HG03378 (cell line): ENCODE results near the gene RPL7A.
"Not testable (repeated sequence)": the region's sequence is repeated elsewhere in the genome, so short reads cannot be mapped to it uniquely, and the experiment has no call there.

Experiments used
- ATAC-seq: cut with Tn5 transposase; IDR thresholded peaks from one replicate; pipeline ENCODE4 v1.9.1; 2021; ENCODE audit warnings: mild to moderate bottlenecking, moderate library complexity; ENCODE audit not compliant: unreplicated experiment

The RPL7A gene

DNA sequence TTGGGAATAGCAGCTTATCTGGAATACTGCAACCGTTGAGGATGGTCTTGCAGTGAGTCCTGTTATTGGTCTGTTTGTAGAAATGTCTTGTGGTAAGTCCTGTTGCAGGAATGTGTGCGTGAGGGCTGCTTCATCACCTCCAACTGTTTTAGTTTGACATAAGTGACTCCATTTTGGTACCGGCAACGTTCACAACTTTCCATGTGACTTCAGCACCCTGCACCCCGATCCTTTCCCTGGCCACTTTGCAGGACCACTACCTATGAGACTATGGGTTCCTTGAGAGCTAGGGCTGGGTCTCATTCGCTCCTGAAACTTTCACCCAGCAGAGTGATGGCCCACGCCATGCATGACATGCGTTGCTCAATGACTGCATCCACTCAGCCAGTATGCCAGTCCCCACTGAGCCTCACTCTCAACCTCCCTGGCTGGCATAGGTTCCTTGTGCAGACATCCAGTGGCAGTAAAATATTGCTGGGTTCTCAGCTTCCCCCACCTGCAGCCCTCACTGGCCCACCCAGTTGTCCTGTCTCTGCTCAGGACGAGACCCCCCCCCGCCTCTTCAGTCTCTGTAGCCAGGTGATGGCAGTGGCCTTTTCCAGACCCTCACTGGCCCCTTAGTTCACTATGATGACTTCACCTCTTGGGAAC is 20.1 kb upstream of the RPL7A start:
- ATAC-seq, result no peak

DNA sequence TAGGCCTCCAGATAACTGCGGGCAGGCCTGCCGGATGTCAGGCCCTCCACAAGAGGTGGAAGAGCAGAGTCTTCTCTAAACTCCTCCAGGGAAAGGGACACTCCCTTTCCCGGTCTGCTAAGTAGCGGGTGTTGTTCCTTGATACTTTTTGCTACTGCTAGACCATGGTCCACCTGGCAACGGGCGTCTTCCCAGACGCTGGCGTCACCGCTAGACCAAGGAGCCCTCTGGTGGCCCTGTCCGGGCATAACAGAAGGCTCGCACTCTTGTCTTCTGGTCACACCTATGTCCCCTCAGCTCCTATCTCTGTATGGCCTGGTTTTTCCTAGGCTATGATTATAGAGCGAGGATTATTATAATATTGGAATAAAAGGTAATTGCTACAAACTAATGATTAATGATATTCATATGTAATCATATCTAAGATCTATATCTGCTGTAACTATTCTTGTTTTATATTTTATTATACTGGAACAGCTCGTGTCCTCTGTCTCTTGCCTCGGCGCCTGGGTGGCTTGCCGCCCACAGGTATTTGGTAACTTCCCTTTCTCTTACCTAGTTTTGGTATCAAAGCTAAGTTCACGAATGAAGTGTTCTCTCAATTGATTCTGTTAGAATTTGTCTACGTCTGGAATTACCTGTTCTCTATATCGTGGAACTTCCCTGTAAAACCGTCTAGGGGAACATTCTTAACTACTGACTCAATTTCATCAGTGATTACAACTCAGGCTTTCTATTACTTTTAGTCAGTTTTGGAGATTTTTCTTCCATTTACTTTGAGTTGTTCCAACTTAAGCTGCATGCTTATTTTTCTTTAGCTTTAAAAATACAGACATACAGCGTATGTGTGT is 18.5 kb upstream of the RPL7A start:
- ATAC-seq, result not testable (repeated sequence)

DNA sequence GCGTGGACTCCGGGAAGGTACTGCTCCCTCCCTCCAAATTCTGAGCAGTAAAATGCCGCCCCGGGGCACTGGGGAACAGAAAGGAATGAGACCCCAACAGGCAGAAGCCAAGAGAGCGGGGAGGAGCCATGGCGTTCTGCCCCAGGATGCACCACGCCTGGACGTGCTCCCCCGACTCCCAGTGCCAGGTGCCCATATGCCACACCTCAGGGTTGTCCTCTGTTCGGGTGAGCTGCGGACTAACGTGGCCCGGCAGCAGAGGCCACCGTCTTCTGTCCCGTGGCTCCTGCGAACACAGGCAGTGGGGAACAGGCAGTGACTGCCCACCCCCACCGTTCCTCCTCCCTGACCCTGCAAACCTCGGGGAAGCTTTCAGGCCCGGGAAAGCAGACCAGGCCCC is 16.8 kb upstream of the RPL7A start:
- ATAC-seq, result no peak

DNA sequence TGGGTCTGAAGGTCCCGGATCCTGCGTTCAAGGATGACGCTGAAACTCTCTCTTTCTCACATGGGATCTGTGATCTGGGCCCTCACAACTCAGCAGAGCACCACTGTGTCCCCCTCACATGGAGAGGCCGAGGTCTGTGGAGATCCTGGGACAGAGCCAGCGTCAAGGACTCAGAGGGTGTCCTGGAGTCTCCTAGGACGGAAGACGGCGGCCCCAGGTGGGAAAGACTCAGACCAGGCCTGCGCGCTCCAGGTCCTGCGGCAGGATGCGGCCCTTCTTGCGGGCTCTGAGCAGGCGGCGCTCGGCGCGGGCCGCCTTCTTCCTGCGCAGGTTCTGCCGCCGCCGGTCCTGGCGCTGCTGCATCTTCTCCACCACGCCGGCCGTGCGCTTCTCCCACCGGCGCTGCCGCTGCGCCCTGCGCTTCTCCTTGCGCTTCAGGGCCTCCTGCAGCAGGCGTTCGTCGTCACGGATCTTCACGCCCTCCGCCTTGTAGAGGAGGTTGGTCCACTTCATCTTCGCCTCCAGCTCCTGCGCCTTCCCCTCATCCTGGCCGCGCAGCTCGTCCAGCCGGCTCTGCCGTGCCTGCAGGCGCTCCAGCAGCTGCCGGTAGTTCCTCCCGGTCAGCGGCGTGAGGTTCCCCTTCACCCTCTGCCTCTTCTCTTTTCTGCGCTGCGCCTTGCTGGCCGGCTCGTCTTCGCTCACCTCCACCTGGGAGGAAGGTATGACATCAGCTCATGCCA is 16.2 kb upstream of the RPL7A start:
- no peak for ATAC-seq

DNA sequence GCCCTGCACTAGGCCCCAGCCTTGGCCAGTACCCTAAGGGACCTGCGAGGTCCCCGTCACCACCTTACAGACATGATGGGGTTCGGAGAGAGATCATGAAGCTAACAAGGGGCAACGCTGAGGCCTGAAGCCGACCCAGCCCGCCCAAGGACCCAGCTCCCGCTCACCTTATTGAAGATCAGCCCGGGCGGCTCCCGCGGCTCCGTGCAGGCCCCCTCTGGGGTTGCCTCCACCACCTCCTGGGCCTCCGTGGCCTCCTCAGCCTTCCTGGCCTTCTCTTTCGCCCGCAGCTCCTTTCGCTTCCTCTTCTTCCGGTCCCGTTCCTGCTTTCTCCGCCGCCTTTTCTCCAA is 15.7 kb upstream of the RPL7A start:
- ATAC-seq, result no peak

DNA sequence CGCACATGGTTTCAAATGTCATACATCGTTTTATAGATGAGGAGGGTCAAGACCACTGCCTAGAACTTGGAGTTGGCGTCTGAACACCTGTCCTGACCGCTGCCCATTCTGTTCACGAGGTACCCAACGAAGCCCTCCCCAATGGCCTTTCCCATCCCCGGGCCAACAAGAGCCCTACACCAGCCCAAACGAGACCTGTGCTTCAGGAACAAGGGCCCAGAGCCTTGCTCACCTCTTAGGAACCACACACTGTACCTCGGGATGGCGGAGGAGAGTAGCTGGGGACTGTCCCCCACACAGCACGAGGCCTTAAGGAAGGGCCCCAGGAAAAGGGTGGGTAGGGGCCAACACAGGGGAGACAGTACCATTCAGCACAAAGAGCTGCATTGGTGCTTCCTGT is 15.0 kb upstream of the RPL7A start:
- no peak for ATAC-seq

DNA sequence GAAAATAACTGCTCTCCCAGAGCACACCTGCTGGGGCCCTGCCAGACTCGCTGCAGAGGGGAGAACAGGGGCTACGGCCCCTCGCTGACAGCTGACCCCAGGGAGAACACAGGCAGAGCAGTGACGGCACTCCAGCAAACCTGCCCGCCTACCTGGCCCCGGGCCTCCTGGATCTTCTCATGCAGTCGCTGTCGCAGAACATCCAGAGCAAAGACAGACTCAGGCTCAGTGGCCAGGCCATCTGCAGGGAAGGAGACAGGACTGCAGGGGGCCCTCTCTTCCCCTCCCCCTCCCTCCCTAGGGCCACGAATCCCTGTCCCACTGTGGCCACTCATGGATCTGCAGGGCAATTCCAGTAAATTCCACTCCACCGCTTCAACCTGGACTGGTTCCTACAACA is 14.5 kb upstream of the RPL7A start:
- no peak for ATAC-seq

DNA sequence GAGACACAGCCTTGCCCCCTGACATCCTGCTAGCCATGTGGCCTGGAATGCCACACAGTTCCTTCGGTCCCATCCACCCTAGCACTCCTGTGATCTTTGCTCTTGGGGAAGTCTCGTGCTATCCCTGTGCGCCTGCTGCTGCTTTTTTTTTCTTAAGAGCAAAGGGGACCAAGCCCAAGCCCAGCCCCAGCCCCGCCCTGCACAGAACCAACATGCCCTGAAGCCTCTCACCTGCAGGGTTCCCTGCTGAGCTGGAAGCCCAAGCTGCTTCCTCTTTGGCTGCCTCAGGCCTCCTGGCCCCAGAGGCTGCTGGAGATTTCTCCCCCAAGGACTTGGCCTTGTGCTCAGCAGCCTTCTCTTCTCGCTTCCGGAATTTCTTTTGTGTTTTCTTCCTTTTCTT is 13.9 kb upstream of the RPL7A start:
- no peak for ATAC-seq

DNA sequence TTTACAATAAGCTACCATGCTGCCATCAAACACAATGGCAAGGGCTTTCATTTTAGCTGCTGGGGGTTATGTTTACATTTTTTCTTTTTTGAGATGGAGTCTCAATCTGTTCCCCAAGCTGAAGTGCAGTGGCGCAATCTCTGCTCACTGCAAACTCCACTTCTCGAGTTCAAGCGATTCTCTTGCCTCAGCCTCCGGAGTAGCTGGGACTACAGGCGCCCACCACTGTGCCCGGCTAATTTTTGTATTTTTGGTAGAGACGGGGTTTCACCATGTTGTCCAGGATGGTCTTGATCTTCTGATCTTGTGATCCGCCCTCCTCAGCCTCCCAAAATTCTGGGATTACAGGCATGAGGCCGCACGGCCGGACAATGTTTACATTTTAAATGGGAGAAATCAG is 13.1 kb upstream of the RPL7A start:
- not testable (repeated sequence) for ATAC-seq

DNA sequence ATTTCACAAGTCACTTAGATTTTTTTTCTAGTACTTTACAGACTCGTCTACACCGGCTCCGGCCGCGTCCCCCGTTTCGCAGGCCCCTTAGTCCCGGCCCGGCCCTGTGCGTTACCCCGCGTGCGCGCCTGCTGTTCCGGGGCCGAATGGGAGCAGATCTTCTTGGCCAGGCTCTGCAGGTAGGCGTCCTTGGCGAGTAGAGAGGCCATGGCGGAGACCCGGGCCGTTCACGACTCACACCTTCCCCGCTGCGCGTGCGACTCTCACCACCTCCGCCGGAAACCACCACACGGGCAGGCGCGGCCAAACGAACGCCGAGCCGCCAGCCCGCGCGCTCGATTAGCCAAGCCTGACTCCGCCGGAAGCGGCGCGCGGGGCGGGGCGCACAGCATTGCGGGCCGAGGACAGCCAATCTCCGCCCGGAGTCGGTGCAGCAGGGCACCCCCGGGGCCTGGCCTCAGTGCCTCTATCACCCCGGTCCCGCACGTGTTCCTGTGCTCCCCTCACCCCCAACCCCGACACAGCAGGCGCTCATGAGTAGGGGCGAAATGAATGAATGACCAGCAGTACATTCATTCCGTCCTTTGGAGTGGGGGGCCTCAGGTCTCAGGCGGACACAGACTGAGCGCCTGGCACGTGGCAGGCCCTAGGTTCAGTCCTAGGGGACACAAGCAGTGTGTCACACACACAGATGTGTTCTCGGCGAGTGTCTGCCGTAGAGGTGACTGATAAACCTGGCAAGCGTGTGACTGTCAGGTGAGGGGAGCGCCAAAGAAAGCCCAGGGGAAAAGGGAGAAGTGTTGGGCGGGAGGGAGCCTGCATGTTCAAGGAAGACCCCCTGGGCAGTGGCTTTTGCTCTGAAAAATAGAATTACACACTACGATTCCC is 11.8 kb upstream of the RPL7A start, which contains the start of gene SURF6:
TSS of gene SURF6 (minus strand) at position 265 of the 888 bp plus-strand sequence. CDS start at position 209, 56 bp downstream.
- ATAC-seq, result peak; percentile 54

DNA sequence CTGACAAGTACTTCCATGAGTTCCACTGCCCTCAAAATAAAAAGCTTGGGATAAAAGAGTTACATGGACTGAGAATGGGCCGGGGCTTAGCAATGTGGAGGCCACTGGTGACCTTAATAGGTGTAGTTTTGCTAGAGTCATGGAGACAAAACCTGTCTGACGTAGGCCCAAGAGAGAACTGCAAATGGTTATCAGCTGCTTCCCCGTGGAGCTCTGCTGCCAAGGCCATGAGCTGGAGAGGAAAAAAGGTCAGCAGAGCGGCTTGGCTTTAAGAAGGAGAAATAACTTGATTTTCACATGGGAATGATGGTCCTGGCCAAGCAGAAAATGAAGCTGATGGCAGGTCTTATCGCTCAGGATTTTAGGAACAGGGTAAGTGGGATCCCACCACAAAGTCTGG is 8.4 kb upstream of the RPL7A start:
- no peak for ATAC-seq

DNA sequence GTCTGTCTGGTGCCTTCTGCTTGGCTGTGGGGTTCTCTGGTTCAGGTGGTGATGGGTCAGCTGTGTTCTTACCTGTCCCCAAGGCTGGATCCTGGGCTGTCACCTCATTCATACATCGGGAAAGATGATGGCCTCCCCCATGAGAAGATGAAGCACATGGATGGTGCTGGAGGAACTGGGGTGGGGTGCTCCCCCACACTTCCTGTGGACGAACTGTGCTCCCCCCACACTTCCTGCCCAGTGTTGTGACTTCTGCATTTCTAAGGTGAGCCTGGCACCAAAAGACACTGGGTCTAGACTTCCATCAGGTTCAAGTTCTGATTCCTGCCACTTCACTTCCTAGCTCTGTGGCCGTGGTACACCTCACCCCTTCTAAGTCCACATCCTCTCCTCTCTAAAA is 7.8 kb upstream of the RPL7A start:
- ATAC-seq, result no peak

DNA sequence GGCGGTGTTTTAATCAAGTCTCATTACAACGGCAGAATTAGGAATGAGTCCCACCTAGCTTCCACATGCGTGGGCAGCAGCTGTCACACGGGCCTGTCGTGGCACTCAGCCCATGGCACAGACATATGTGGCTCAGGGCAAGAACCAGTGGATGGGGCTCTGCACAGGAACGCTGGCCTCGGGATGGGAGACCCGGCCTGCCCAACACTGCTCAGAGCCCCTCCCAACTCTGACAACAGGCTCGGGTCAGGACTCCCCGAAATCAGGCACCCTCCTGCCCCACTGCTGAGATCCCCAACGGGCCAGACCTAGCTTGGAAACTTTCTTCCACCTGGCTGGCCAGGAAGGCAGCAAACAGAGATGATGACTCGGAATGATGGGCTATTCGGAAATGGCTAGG is 7.1 kb upstream of the RPL7A start:
- ATAC-seq, result no peak

DNA sequence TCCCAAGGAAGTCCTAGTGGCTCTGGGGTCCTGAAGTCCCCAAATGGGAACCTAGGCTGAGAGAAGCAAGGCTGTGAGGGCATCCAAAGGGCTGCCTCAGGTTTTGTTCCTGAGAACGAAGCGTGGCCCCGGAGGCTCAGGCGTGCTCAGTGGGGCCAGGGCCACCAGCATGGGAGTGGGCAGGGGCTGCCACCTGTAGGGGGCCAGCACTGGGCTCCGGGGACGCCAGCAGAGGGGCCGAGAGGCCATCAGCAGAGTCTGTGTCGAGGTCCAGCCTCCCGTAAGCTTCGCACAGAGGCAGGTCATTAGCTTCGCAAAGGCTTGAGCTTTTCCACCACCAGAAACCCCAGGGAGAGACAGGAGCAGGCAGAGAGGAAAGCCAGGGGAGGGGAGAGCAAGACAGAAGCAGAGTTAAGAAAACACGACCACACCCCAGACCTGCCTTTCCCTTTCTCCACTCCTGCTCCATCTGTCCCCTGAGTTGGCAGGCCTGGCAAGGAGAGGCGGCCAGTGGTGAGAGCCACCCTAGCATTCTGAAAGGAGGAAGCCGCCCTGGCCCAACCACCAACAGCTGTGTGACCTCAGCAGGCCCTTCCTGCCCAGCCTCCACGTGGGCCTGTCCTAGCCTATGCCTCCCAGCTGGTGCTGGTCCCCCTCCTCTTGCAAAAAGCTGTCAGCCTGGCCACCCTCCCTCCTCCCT is 6.5 kb upstream of the RPL7A start:
- no peak for ATAC-seq

DNA sequence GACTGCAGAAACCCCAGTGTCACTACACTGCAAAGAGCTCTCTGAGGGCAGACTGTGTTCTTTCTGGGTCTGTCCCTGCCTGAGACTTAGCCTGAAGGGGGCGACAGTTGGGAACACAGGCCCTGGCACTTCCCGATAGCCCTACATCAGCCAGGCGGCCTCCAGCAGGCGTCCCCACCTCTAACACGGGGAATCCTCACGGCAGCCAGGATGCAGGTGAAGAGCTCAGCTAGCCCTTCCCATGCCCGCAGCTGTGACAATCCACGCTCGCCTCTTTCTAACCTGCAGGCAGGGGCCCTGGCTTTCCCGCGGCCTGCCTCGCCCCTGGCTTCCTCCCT is 6.0 kb upstream of the RPL7A start:
- ATAC-seq, result no peak

DNA sequence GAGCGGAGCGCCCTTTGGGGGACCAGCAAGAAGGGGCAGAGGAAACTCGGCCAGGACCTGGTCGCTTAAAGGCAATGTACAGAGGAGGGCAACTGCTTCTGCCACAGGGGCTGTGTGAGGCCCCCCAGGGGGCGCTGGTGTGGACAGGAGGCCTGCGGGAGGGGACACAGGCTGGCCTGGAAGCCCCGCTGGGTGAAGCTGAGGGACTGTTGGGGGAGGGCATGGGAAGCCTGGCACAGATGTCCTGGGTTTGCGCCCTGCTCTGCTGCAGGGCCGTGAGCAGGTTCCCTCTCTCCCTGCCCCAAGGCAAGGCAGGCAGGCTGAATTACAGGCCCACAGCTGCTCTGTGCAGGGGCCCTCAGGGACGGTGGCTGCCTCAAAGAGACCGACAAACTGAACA is 5.4 kb upstream of the RPL7A start:
- no peak for ATAC-seq

DNA sequence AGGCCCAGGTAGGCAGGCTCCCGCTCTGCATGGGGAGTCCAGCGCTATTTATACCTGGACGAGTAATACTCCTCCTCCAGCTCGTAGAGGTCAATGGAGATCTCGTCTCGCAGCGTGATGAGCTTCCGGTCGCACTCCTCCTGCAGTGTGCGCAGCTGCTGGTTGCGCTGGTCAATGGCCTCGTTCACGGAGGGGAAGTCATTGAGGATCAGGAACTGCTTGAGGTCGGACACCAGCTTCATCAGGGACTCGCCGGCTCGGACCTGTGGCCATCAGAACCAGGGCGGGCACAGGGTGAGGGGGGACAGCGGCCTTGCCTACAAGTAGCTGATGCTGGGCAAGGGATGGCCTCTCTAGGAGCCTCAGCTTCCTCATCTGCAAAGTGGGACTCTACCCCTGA is 3.9 kb upstream of the RPL7A start:
- no peak for ATAC-seq

DNA sequence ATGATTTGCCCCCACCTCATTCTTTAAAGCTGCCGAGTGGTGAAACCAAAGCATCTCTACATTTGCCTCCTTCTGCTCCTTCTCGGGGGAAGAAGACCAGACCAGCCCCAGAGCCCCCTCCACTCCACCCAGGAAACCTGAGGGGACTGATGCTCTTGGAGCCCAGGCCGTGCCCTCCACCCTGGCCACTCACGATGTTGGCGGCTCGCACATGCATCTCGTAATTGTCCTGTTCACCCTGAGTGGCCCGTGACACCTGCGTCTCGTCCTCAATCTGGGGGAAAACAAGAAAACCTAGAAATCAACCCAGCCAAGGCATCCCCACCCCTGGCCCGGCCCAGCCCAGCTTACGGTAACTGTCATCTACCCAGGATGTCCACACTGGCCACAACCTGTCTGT is 3.0 kb upstream of the RPL7A start:
- no peak for ATAC-seq

DNA sequence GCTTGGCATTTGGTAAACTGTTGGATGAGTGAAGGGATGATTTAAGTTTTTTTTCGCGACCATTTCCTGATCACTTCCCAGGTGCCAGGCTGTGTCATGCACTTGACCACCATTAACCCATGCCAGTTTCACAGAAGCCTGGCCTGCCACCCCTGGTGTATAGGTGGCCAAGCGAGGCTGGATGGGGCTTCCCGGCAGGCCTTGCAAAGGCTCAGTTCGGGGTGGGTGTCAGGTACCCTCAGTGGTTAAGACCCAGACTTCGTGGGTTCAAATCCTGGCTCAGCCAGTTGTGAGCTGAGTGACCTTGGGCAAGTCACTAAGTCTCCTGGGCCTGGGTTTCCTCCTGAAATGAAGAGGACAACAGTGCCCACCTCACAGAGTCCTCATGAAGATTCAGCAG is 2.4 kb upstream of the RPL7A start:
- ATAC-seq, result no peak

DNA sequence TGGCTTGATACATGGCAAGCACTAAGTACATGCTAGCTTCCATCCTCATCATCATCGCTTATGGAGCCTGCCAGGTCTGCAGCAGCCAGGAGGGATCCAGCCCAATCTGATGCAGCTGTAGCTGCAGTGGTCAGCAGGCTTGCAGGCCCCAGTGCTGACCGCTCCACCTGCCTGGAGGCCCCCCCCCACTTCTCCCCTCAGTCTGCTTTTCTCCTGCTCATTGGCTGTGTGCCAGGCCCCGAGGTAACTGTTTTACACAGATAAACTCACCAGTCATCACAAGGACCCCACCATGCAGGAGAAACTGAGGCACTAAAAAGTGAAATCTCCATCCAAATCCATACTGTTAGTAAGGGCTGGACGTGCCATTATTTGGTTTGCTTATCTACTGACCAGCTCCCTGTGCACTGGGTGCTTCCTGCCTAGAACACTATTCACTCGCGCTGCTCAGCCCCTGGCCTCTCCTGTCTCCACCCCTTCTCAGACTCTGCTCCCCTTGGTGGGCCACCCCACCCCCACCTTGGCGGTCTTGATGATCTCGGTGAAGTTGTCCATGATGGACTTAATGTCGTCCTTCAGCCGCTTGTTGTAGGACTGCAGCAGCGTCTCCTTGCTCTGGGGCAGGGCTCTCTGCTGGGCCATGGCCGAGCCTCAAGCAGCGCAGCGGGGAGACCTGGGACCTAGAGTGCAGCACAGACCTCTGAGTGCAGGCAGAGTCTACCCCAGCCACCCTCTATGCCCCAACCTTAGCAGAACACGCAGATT is 1.8 kb upstream of the RPL7A start:
- no peak for ATAC-seq
